ENCODE measurements around the gene JPH3.

- TF ChIP-seq CTCF (IDR thresholded peaks at IDR 0.05; ENCODE audit: low read depth, low read length, poor library complexity, severe bottlenecking): no peak
- TF ChIP-seq EZH2phosphoT487 (IDR thresholded peaks at IDR 0.05; ENCODE audit: borderline replicate concordance, low read length): no peak
These were observed 11.7 kb downstream of the JPH3 start for GRCh38 chr16:87613961-87614360.

Measured in DOHH2 (cell line).